GM12878 (cell line): ENCODE measurements around the gene SMG6. TPM values are rescaled to one million over a fixed set of nuclear protein-coding genes. Genes with fewer than 3 reads are reported as not detected.
A peak's percentile ranks its signal among the peaks of the same experiment; 100 is the strongest.

Experiments used
- ATAC-seq: fragments of 200-7000 bp; cut with Tn5 transposase; 3 replicates; pipeline ENCODE4 v1.9.1; 2020; ENCODE audit warnings: mild to moderate bottlenecking, moderate library complexity
- BruUV-seq: library from RNA; stranded (reverse); fragments of 400-500 nt; replicated peaks from 2 replicates; lab custom pipeline; 2021; lab: Mats Ljungman, UMichigan
- CTCF ChIA-PET: fragments of 300-600 bp; sonication (Branson Sonifier 250); formaldehyde crosslinking; extraction: SDS; loops from one replicate; lab custom pipeline; 2021; ENCODE audit warnings: inconsistent platforms; lab: Yijun Ruan, JAX
- POLR2A ChIA-PET: fragments of 350-600 bp; formaldehyde crosslinking; extraction: SDS; loops from one replicate; lab custom pipeline; 2021; ENCODE audit warnings: inconsistent platforms; lab: Charles Lee
- RAD21 ChIA-PET: fragments of 300-600 bp; sonication (Branson Sonifier 250); formaldehyde crosslinking; loops from one replicate; lab custom pipeline; 2023; ENCODE audit warnings: antibody characterized with exemption; ENCODE audit not compliant: unreplicated experiment; lab: Charles Lee
- SMC1A ChIA-PET: fragments of 300-600 bp; sonication (Branson Sonifier 250); formaldehyde crosslinking; loops from one replicate; lab custom pipeline; 2023; ENCODE audit not compliant: unreplicated experiment, uncharacterized antibody; lab: Charles Lee
- DNase-seq: peaks from one replicate; pipeline ENCODE4 v3.0.0-alpha.2; 2011; ENCODE audit warnings: low read depth, low spot score
- FAIRE-seq: peaks from 3 replicates; lab custom pipeline; 2011; peaks lifted over from hg19 to GRCh38; lab: Jason Lieb, UNC
- H2AFZ ChIP-seq: 2 replicates; pipeline ENCODE4 v1.6.0; 2011; ENCODE audit warnings: low read depth, low read length, control low read depth; ENCODE audit not compliant: control insufficient read depth
- H3K27ac ChIP-seq: 2 replicates; pipeline ENCODE4 v1.5.1; 2011; ENCODE audit warnings: control low read depth; ENCODE audit not compliant: control insufficient read depth, insufficient read depth
- H3K27me3 ChIP-seq, 2 experiments: replicated peaks in 1 of 2; 2 replicates each; pipeline versions ENCODE4 v1.6.0 to v1.6.1; 2011; ENCODE audit warnings: low read length in 1 of 2; ENCODE audit not compliant: control insufficient read depth in 2 of 2, insufficient read depth in 2 of 2
- H3K36me3 ChIP-seq, 2 experiments: 2 replicates each; pipeline ENCODE4 v1.5.1; 2011; ENCODE audit warnings: low read length in 1 of 2; ENCODE audit not compliant: control insufficient read depth in 2 of 2, insufficient read depth in 2 of 2
- H3K4me1 ChIP-seq: 2 replicates; pipeline ENCODE4 v1.6.1; 2011; ENCODE audit warnings: mild to moderate bottlenecking, low read length, moderate library complexity, mixed read lengths; ENCODE audit not compliant: control insufficient read depth, insufficient read depth
- H3K4me2 ChIP-seq: 2 replicates; pipeline ENCODE4 v1.6.0; 2011; ENCODE audit warnings: control low read depth; ENCODE audit not compliant: control insufficient read depth, insufficient read depth
- H3K4me3 ChIP-seq: fragments of 200-600 bp; sonication (generic); 2 replicates; pipeline ENCODE4 v1.5.1; 2016
- H3K79me2 ChIP-seq: 2 replicates; pipeline ENCODE4 v1.6.0; 2011; ENCODE audit warnings: low read length; ENCODE audit not compliant: control insufficient read depth, insufficient read depth
- H3K9ac ChIP-seq: 2 replicates; pipeline ENCODE4 v1.8.0; 2011; ENCODE audit warnings: low read length, control low read depth, mixed read lengths; ENCODE audit not compliant: control insufficient read depth, insufficient read depth
- H3K9me3 ChIP-seq: replicated peaks from 3 replicates; pipeline ENCODE4 v1.5.1; 2011; ENCODE audit warnings: mild to moderate bottlenecking, low read length; ENCODE audit not compliant: control insufficient read depth, insufficient read depth
- H4K20me1 ChIP-seq: 2 replicates; pipeline ENCODE4 v1.6.0; 2011; ENCODE audit not compliant: control insufficient read depth, insufficient read depth
- E4F1 ChIP-seq: fragments of 450-650 bp; IDR thresholded peaks from 2 replicates; pipeline ENCODE4 v1.6.1; 2018; ENCODE audit warnings: borderline replicate concordance, mild to moderate bottlenecking; ENCODE audit not compliant: partially characterized antibody
- JUND ChIP-seq: IDR thresholded peaks from 2 replicates; pipeline ENCODE4 v1.6.1; 2012; ENCODE audit warnings: low read depth, mild to moderate bottlenecking, low read length, improper control_type of control experiment, moderate library complexity
- LARP7 ChIP-seq: fragments of 450-650 bp; IDR thresholded peaks from 2 replicates; pipeline ENCODE4 v1.6.1; 2017; ENCODE audit warnings: mild to moderate bottlenecking
- MTA3 ChIP-seq: IDR thresholded peaks from 2 replicates; pipeline ENCODE4 v1.6.1; 2012; ENCODE audit warnings: low read length, inconsistent platforms, borderline replicate concordance
- PKNOX1 ChIP-seq: fragments of 450-650 bp; IDR thresholded peaks from 2 replicates; pipeline ENCODE4 v1.6.1; 2016; ENCODE audit warnings: mild to moderate bottlenecking
- POLR2AphosphoS2 ChIP-seq: IDR thresholded peaks from 2 replicates; pipeline ENCODE4 v1.6.1; 2011; ENCODE audit warnings: low read depth, mild to moderate bottlenecking, low read length, improper control_type of control experiment, moderate library complexity
- POLR2AphosphoS5 ChIP-seq: IDR thresholded peaks from 2 replicates; pipeline ENCODE4 v1.6.1; 2011; ENCODE audit warnings: mild to moderate bottlenecking, low read length, inconsistent platforms
- RCOR1 ChIP-seq: conservative IDR thresholded peaks from 2 replicates; pipeline ENCODE4 v1.6.1; 2012; ENCODE audit warnings: low read depth, low read length, improper control_type of control experiment
- RELA ChIP-seq: fragments of 450-650 bp; IDR thresholded peaks from 2 replicates; pipeline ENCODE4 v1.8.0; 2014; ENCODE audit warnings: borderline replicate concordance; ENCODE audit not compliant: partially characterized antibody
- ZBTB11 ChIP-seq: fragments of 450-650 bp; formaldehyde crosslinking; IDR thresholded peaks from 2 replicates; pipeline ENCODE4 v1.5.0; 2022; ENCODE audit warnings: mild to moderate bottlenecking, missing genetic modification characterization
- ZNF592 ChIP-seq: fragments of 450-650 bp; IDR thresholded peaks from 2 replicates; pipeline ENCODE4 v1.6.1; 2017; ENCODE audit warnings: mild to moderate bottlenecking, moderate library complexity
- WGBS: methylation state at CpG from one replicate; pipeline ENCODE4 v1.1.6; 2016; ENCODE audit warnings: low lambda C conversion rate; ENCODE audit not compliant: insufficient replicate concordance, insufficient coverage; ENCODE audit errors: missing lambda C conversion rate; 5-methylcytosine and 5-hydroxymethylcytosine counted together
- in situ Hi-C: fragments of 300-500 bp; cut with MboI; formaldehyde crosslinking; loops from 9 replicates; pipeline ENCODE4 v1.14.3; 2018; ENCODE audit warnings: mixed read lengths
- intact Hi-C: fragments of 100-400 bp; cut with micrococcal nuclease; formaldehyde crosslinking; loops from one replicate; pipeline ENCODE4 v1.14.2; 2022; ENCODE audit not compliant: unreplicated experiment
- polyA plus RNA-seq, 11 experiments: library from polyadenylated mRNA; depleted of rRNA in 4 of 11; unstranded in 6 of 11; stranded (reverse) in 5 of 11; fragments of >200 nt; fragmentation: Nextera tagmentation in 4 of 11; fragmentation: Illumina TruSeq in 1 of 11; extraction: Ambion mirVana in 4 of 11; extraction: Trizol in 1 of 11; gene quantifications; 1 replicate in 1 of 11; 2 replicates in 10 of 11; pipeline versions ENCODE4 v1.2.1 to v1.2.3, GENCODE V29; 2011 to 2016; ENCODE audit warnings: inconsistent platforms in 2 of 11, missing spikeins in 2 of 11, low read depth in 1 of 11
- total RNA-seq, 4 experiments: library from RNA; depleted of rRNA in 3 of 4; stranded (reverse); fragments of >200 nt in 3 of 4; fragmentation: Illumina TruSeq in 1 of 4; extraction: Trizol in 1 of 4; gene quantifications; 2 replicates each; pipeline versions ENCODE4 v1.2.1 to v1.2.3, GENCODE V29; 2013 to 2021

Gene SMG6
- total and polyA plus RNA-seq, 10 of the 15 experiments (the other 5 are each of a cell fraction or from before 2014, with no cell fraction given) = 0.58 to 28.7 (median 15.7) TPM

GRCh38 chr17:2095536-2095910 lies 208.1 kb downstream of the SMG6 start:
- ChIA-PET SMC1A (interaction anchor here (0.6 to 4.3 kb wide), 10 partner anchors 31 to 157 kb away, joined by 3 to 39 read pairs (median 4); no protein-coding TSS in a partner anchor), RAD21 (interaction anchor here (0.9 to 4.7 kb wide), 10 partner anchors 11 to 165 kb away, joined by 3 to 41 read pairs (median 6); partner anchors contain the start of gene HIC1), CTCF (interaction anchor here (0.6 to 11.4 kb wide), 11 partner anchors 27 to 187 kb away, joined by 3 to 126 read pairs (median 8); partner anchors contain the start of gene HIC1), POLR2A (interaction anchor here (1.0 to 2.0 kb wide), 5 partner anchors 9 to 148 kb away, joined by 3 to 7 read pairs (median 4); no protein-coding TSS in a partner anchor)
- peaks cover 7% of the 10 kb centered on the region for H3K79me2 ChIP-seq
- peaks cover 24% of the 10 kb centered on the region for H3K4me1 ChIP-seq
- intact Hi-C loops = no loop called here
- H3K9me3 ChIP-seq = no peaks in the 10 kb centered on the region
- FAIRE-seq (no peak), DNase-seq (no peak), ATAC-seq (no peak)
- no peak overlapping the region for H2AFZ ChIP-seq
- 96% methylated on average over 10 of the region's 10 CpGs for WGBS
- no peak overlapping the region for H3K4me3 ChIP-seq
- TF ChIP-seq MTA3 = no peak
- no peak for TF ChIP-seq LARP7
- TF ChIP-seq POLR2AphosphoS5 = no peak
- no peak for TF ChIP-seq E4F1
- TF ChIP-seq ZBTB11 (CRISPR knock-in tag) = no peak
- no peak for TF ChIP-seq POLR2AphosphoS2
- no peak for TF ChIP-seq PKNOX1
- no peak for TF ChIP-seq RELA
- no peak for TF ChIP-seq ZNF592
- TF ChIP-seq JUND = no peak
- TF ChIP-seq RCOR1 = no peak
- 0 out of 2 replicates have a peak overlapping the region, but pooled peaks have one; percentile 5 for H3K4me2 ChIP-seq
- in situ Hi-C loops = no loop called here
- peaks cover 2% of the 10 kb centered on the region in 2 experiments; a peak in 1 of 4 replicates for H3K36me3 ChIP-seq
- H3K27ac ChIP-seq = no peak overlapping the region
- H3K9ac ChIP-seq = no peak overlapping the region
- H3K27me3 ChIP-seq = no peaks in the 10 kb centered on the region
- no TSS peak for BruUV-seq
- no peaks in the 10 kb centered on the region for H4K20me1 ChIP-seq
